Body of pancreas (tissue), 4 donors: ENCODE results near the gene TMEM145. TPM values are rescaled to one million over a fixed set of nuclear protein-coding genes. Genes with fewer than 3 reads are reported as not detected.

ENCODE experiments used
- ATAC-seq: fragments of 150-250 bp; one replicate; pipeline ENCODE4 v1.9.1; 2016
- DNase-seq, 4 donors: peaks; one replicate each; pipeline ENCODE4 v3.0.0-alpha.2; 2019
- H3K27ac ChIP-seq, 4 donors: fragments of 200-600 bp; sonication (generic); 1 replicate in 3 of 4; 2 replicates in 1 of 4; pipeline versions ENCODE4 v1.5.1 to v1.6.1; 2016 to 2019; ENCODE audit warnings: mild to moderate bottlenecking in 1 of 4, mixed read lengths in 1 of 4, moderate library complexity in 1 of 4
- H3K27me3 ChIP-seq, 2 donors: fragments of 200-600 bp; sonication (generic); one replicate each; pipeline ENCODE4 v1.6.0; 2016; ENCODE audit warnings: mild to moderate bottlenecking in 1 of 2
- H3K36me3 ChIP-seq, 2 donors: fragments of 200-600 bp; sonication (generic); replicated peaks in 1 of 2; 2 replicates each; pipeline ENCODE4 v1.5.1; 2016; ENCODE audit warnings: low read depth in 2 of 2; ENCODE audit not compliant: insufficient read depth in 1 of 2
- H3K4me1 ChIP-seq: fragments of 200-600 bp; sonication (generic); one replicate; pipeline ENCODE4 v1.6.0; 2016
- H3K4me3 ChIP-seq, 2 donors: fragments of 200-600 bp; sonication (generic); 1 replicate in 1 of 2; 2 replicates in 1 of 2; pipeline ENCODE4 v1.5.1; 2016 to 2019
- H3K9me3 ChIP-seq, 3 donors: fragments of 200-600 bp; sonication (generic); 1 replicate in 2 of 3; 2 replicates in 1 of 3; pipeline ENCODE4 v1.5.1; 2016
- POLR2A ChIP-seq, 3 donors: fragments of 450-650 bp; IDR thresholded peaks; one replicate each; pipeline ENCODE4 v1.6.1; 2016; ENCODE audit warnings: antibody characterized with exemption in 3 of 3, mild to moderate bottlenecking in 2 of 3
- WGBS, 2 donors: methylation state at CpG; one replicate each; pipeline ENCODE4 v1.1.5; 2017; 5-methylcytosine and 5-hydroxymethylcytosine counted together
- intact Hi-C: fragments of 100-400 bp; cut with DNase I; formaldehyde crosslinking; loops from one replicate; pipeline ENCODE4 v1.15.1; 2023
- total RNA-seq, 2 donors: library from RNA; depleted of rRNA; stranded (reverse); fragments of >200 nt; gene quantifications; one replicate each; pipeline ENCODE4 v1.1.0, GENCODE V29; 2016
- TF ChIP-seq, protein P1 (sequence below), 7 experiments: fragments of 450-650 bp in 4 of 7; fragments of 200-600 bp in 3 of 7; sonication (generic) in 3 of 7; IDR thresholded peaks; one replicate each; pipeline ENCODE4 v1.5.1; 2016 to 2019; ENCODE audit warnings: antibody characterized with exemption in 7 of 7

Gene TMEM145
- total RNA-seq, 2 donors from 2014 or later, result not detected

- WGBS, 2 donors, result 71 to 72% methylated on average over 9 of the region's 9 CpGs
- H3K36me3 ChIP-seq, result no peaks in the 10 kb centered on the region
- DNase-seq (no peak), ATAC-seq (no peak)
- intact Hi-C loops, result no loop called here
- no peaks in the 10 kb centered on the region for H3K9me3 ChIP-seq
- peaks cover 0 to 14% of the 10 kb centered on the region in 2 donors for H3K27me3 ChIP-seq
- TF ChIP-seq, protein P1, sequence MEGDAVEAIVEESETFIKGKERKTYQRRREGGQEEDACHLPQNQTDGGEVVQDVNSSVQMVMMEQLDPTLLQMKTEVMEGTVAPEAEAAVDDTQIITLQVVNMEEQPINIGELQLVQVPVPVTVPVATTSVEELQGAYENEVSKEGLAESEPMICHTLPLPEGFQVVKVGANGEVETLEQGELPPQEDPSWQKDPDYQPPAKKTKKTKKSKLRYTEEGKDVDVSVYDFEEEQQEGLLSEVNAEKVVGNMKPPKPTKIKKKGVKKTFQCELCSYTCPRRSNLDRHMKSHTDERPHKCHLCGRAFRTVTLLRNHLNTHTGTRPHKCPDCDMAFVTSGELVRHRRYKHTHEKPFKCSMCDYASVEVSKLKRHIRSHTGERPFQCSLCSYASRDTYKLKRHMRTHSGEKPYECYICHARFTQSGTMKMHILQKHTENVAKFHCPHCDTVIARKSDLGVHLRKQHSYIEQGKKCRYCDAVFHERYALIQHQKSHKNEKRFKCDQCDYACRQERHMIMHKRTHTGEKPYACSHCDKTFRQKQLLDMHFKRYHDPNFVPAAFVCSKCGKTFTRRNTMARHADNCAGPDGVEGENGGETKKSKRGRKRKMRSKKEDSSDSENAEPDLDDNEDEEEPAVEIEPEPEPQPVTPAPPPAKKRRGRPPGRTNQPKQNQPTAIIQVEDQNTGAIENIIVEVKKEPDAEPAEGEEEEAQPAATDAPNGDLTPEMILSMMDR (IDR thresholded peaks at IDR 0.05), result no peak
- H3K4me3 ChIP-seq, result no peak overlapping the region
- no peak overlapping the region for H3K27ac ChIP-seq
- H3K4me1 ChIP-seq, result peaks cover 29% of the 10 kb centered on the region
Observed at GRCh38 chr19:42322305-42322704, 9.2 kb downstream of the TMEM145 start.

DNA sequence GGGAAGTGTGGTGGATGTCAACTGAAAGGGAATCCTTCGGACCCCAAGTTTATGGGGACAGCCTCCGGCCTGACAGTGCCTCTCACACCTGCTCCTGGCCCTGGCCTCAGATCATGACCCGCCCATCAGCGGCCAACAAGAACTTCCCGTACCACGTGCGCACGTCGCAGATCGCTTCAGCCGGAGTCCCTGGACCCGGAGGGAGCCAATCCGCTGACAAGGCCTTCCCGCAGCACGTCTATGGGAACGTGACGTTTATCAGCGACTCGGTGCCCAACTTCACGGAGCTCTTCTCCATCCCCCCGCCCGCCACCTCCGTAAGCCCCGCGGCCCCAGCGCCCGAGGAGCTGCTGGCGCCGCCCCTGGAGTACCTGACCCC lies 10.4 kb downstream of the TMEM145 start:
- Histone ChIP-seq H3K4me3 (no peak overlapping the region), H3K9me3 (no peaks in the 10 kb centered on the region), H3K27me3 (peaks cover 0 to 14% of the 10 kb centered on the region in 2 donors), H3K27ac (no peak overlapping the region), H3K4me1 (peaks cover 37% of the 10 kb centered on the region), H3K36me3 (no peaks in the 10 kb centered on the region)
- WGBS, 2 donors, result 36 to 64% methylated on average over 17 to 29 of the region's 29 CpGs
- TF ChIP-seq POLR2A (IDR thresholded peaks at IDR 0.05), result no peak
- TF ChIP-seq, protein P1 (IDR thresholded peaks at IDR 0.05), result no peak
- no peak for DNase-seq
- no peak for ATAC-seq
- intact Hi-C loops, result no loop called here

- WGBS, 2 donors, result 4% methylated on average over 55 of the region's 92 CpGs; no CpG with 5 or more reads in 1 of the 2 donors
- ATAC-seq, result no peak
- Histone ChIP-seq H3K4me1 (peaks cover 37% of the 10 kb centered on the region), H3K4me3 (no peak overlapping the region), H3K27me3 (peaks cover 0 to 14% of the 10 kb centered on the region in 2 donors), H3K9me3 (no peaks in the 10 kb centered on the region), H3K36me3 (no peaks in the 10 kb centered on the region), H3K27ac (no peak overlapping the region)
- peak; percentile 15 to 34 (median 26) for DNase-seq
- TF ChIP-seq POLR2A (IDR thresholded peaks at IDR 0.05), result no peak
- TF ChIP-seq, protein P1 (IDR thresholded peaks at IDR 0.05), result peak in 1 of 7 experiments; percentile 22
- intact Hi-C loops, result no loop called here
Observed at GRCh38 chr19:42323852-42324654, 10.9 kb downstream of the TMEM145 start.

DNA sequence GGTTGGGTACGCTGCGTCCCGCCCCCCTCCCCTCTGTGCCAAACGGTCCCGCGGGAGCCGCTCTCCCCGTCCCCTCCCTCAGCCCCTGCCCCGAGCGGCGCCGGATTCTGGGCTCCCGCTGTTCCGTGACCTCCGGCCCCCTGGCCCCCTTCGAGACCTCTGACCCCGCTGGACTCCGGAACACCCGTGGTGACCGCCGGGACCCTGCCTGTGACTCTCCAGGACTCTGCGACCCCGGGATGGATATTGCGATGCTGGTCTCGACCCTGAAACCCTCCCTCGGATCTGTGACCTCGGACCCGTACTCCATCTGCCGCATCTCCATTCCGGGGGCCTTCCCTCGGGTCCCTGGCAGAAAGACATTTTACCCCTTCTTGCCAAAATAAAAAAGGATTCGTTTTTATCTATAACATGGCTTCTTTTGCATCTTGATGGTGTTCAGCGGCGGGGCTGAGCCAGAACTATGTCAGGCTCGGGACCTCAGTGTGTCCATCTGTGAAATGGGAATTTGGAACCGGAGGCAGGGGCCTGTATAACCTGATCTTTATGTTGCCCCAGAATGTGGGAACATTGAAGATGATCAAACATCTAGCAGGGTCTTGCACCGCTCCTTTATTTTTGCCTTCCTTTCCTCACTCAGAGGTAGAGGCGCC lies 11.7 kb downstream of the TMEM145 start:
- peak in 1 of 4 donors; percentile 29 for DNase-seq
- H3K27me3 ChIP-seq, result peaks cover 0 to 14% of the 10 kb centered on the region in 2 donors
- intact Hi-C loops, result no loop called here
- WGBS, 2 donors, result 2 to 4% methylated on average over 14 to 32 of the region's 38 CpGs
- no peaks in the 10 kb centered on the region for H3K9me3 ChIP-seq
- ATAC-seq, result no peak
- H3K4me3 ChIP-seq, result no peak overlapping the region
- TF ChIP-seq POLR2A (IDR thresholded peaks at IDR 0.05), result no peak
- peaks cover 37% of the 10 kb centered on the region for H3K4me1 ChIP-seq
- H3K36me3 ChIP-seq, result no peaks in the 10 kb centered on the region
- no peak overlapping the region for H3K27ac ChIP-seq

DNA sequence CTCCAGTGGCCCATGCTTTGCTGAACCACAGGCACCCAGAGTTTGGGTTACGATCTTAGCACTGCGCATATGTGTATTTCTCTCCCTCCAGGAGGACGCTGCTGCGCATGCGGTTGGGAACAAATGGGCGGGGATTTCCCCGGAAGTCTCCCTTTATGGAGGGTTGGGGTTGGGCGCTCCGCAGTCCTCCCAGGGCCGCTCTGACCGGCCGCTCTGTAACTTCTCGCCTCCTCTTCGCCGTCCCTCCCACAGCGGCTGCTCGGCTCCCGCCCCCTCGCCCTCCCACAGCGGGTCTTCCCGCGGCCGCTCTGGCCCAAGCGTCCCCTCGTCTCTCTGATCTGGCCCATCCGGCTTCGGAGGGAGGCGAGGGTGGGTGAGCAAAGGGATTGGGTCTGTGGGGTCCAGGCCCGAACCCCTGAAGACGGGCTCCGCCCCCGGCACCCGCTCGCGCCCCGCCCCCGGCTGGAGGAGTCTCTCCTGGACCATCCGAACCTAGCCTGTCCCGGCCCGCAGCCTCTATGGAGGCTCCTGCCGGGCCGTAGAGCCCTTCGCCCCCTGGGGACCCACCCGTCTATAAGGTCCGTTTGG lies 12.3 kb downstream of the TMEM145 start, which contains the start of gene MEGF8:
TSS of gene MEGF8 (plus strand) at position 328 of the 588 bp plus-strand sequence. CDS start 609 bp downstream, outside the sequence.
- Histone ChIP-seq H3K36me3 (no peaks in the 10 kb centered on the region), H3K27me3 (peaks cover 0 to 14% of the 10 kb centered on the region in 2 donors), H3K4me1 (peaks cover 37% of the 10 kb centered on the region), H3K4me3 (peak within 1 kb of the TSS; percentile 71 to 72), H3K27ac (peak within 1 kb of the TSS; percentile 20 to 72 (median 62)), H3K9me3 (no peaks in the 10 kb centered on the region)
- ATAC-seq (peak; percentile 97), DNase-seq (peak; percentile 98 to 99 (median 98))
- intact Hi-C loops, result no loop called here
- TF ChIP-seq, protein P1 (IDR thresholded peaks at IDR 0.05), result peak; percentile 64 to 98 (median 94)
- TF ChIP-seq POLR2A (IDR thresholded peaks at IDR 0.05), result peak; percentile 49 to 84 (median 82)
- 0% methylated on average over 8 to 41 of the region's 45 CpGs for WGBS, 2 donors
